SU-DHL-6 (cell line): ENCODE results near the gene CD274.

Source experiments
- H2AFZ ChIP-seq: fragments of 200-600 bp; sonication (generic); 2 replicates; pipeline ENCODE4 v1.6.1; 2014; ENCODE audit warnings: low read depth, mild to moderate bottlenecking, moderate library complexity, mixed read lengths, antibody characterized with exemption, low read length; ENCODE audit not compliant: severe bottlenecking
- H3F3A ChIP-seq: fragments of 200-600 bp; shearing (Covaris generic); 2 replicates; pipeline ENCODE4 v1.6.0; 2016; ENCODE audit warnings: antibody characterized with exemption, mild to moderate bottlenecking; ENCODE audit not compliant: insufficient read depth
- H3K27ac ChIP-seq: fragments of 200-600 bp; sonication (generic); 2 replicates; pipeline ENCODE4 v1.5.1; 2016; ENCODE audit warnings: low read depth, mild to moderate bottlenecking, low read length, moderate library complexity, mixed read lengths
- H3K27me3 ChIP-seq: fragments of 200-600 bp; sonication (generic), shearing (Covaris generic); 2 replicates; pipeline ENCODE4 v1.6.0; 2014; ENCODE audit warnings: mild to moderate bottlenecking, low read length
- H3K36me3 ChIP-seq: fragments of 200-600 bp; sonication (generic); 2 replicates; pipeline ENCODE4 v1.6.1; 2014; ENCODE audit warnings: mild to moderate bottlenecking, low read length, mixed read lengths
- H3K4me2 ChIP-seq: fragments of 300-600, 200-600 bp; shearing (Covaris generic), sonication (generic); 2 replicates; pipeline ENCODE4 v1.6.0; 2014; ENCODE audit warnings: low read length, low read depth, mild to moderate bottlenecking; ENCODE audit not compliant: poor library complexity, severe bottlenecking
- H3K4me3 ChIP-seq: fragments of 200-600 bp; sonication (generic); 2 replicates; pipeline ENCODE4 v1.5.1; 2014; ENCODE audit warnings: antibody characterized with exemption, low read length, mild to moderate bottlenecking, mixed read lengths; ENCODE audit not compliant: insufficient read depth, poor library complexity, severe bottlenecking
- H3K79me2 ChIP-seq: fragments of 200-600 bp; sonication (generic); 2 replicates; pipeline ENCODE4 v1.6.1; 2014; ENCODE audit warnings: mild to moderate bottlenecking, low read length, moderate library complexity; ENCODE audit not compliant: insufficient read depth
- H3K9ac ChIP-seq: fragments of 200-600 bp; sonication (generic); 2 replicates; pipeline ENCODE4 v1.7.0; 2014; ENCODE audit warnings: mild to moderate bottlenecking, low read length
- H3K9me2 ChIP-seq: fragments of 200-600 bp; sonication (generic); replicated peaks from 2 replicates; pipeline ENCODE4 v1.6.1; 2014; ENCODE audit warnings: low read length; ENCODE audit not compliant: insufficient read depth
- H3K9me3 ChIP-seq: fragments of 200-600 bp; sonication (generic); 2 replicates; pipeline ENCODE4 v1.6.1; 2014; ENCODE audit warnings: low read length, mixed read lengths; ENCODE audit not compliant: insufficient read depth
- H4K20me1 ChIP-seq: fragments of 200-600 bp; sonication (generic); 2 replicates; pipeline ENCODE4 v1.6.1; 2014; ENCODE audit warnings: low read depth, mild to moderate bottlenecking, antibody characterized with exemption, low read length, moderate library complexity, mixed read lengths
- CTCF ChIP-seq: fragments of 200-600 bp; sonication (generic); IDR thresholded peaks from one replicate; pipeline ENCODE4 v1.5.1; 2017; ENCODE audit warnings: antibody characterized with exemption, mild to moderate bottlenecking, low read length, moderate library complexity; ENCODE audit not compliant: insufficient read depth, poor library complexity, severe bottlenecking
- EZH2phosphoT487 ChIP-seq: fragments of 200-600 bp; sonication (generic), shearing (Covaris generic); conservative IDR thresholded peaks from 2 replicates; pipeline ENCODE4 v1.6.1; 2018; ENCODE audit warnings: mild to moderate bottlenecking, antibody characterized with exemption, low read length, moderate library complexity, mixed read lengths

CD274 gene

GRCh38 chr9:5422276-5422675, 28.1 kb upstream of the CD274 start:
- Histone ChIP-seq H2AFZ (no peak overlapping the region), H3K4me3 (no peak overlapping the region), H4K20me1 (no peaks in the 10 kb centered on the region), H3K9me2 (no peaks in the 10 kb centered on the region), H3K4me2 (no peak overlapping the region), H3K27me3 (no peaks in the 10 kb centered on the region), H3K9ac (no peak overlapping the region), H3K36me3 (no peaks in the 10 kb centered on the region), H3K79me2 (no peaks in the 10 kb centered on the region), H3F3A (0 out of 2 replicates have a peak, but pooled peaks cover 4% of the 10 kb centered on the region), H3K9me3 (no peaks in the 10 kb centered on the region), H3K27ac (no peak overlapping the region)
- TF ChIP-seq EZH2phosphoT487, result no peak
- TF ChIP-seq CTCF, result no peak

GRCh38 chr9:5425006-5425628, 25.2 kb upstream of the CD274 start:
- no peaks in the 10 kb centered on the region for H3K36me3 ChIP-seq
- H3K4me3 ChIP-seq, result no peak overlapping the region
- H3K4me2 ChIP-seq, result no peak overlapping the region
- no peaks in the 10 kb centered on the region for H3K79me2 ChIP-seq
- TF ChIP-seq CTCF (peak; percentile 62), EZH2phosphoT487 (no peak)
- no peak overlapping the region for H2AFZ ChIP-seq
- no peak overlapping the region for H3K27ac ChIP-seq
- no peaks in the 10 kb centered on the region for H3K9me2 ChIP-seq
- no peaks in the 10 kb centered on the region for H3K27me3 ChIP-seq
- H3F3A ChIP-seq, result 0 out of 2 replicates have a peak, but pooled peaks cover 4% of the 10 kb centered on the region
- H4K20me1 ChIP-seq, result no peaks in the 10 kb centered on the region
- H3K9me3 ChIP-seq, result no peaks in the 10 kb centered on the region
- no peak overlapping the region for H3K9ac ChIP-seq

GRCh38 chr9:5427005-5427404, 23.3 kb upstream of the CD274 start:
- H3K9me2 ChIP-seq, result no peaks in the 10 kb centered on the region
- no peaks in the 10 kb centered on the region for H3K27me3 ChIP-seq
- H3K4me3 ChIP-seq, result no peak overlapping the region
- 0 out of 2 replicates have a peak, but pooled peaks cover 4% of the 10 kb centered on the region for H3F3A ChIP-seq
- no peaks in the 10 kb centered on the region for H3K79me2 ChIP-seq
- no peak overlapping the region for H3K4me2 ChIP-seq
- H3K9ac ChIP-seq, result no peak overlapping the region
- TF ChIP-seq CTCF, result no peak
- no peak for TF ChIP-seq EZH2phosphoT487
- no peaks in the 10 kb centered on the region; the same call in 1 of the 2 replicates for H3K36me3 ChIP-seq
- no peak overlapping the region for H2AFZ ChIP-seq
- no peak overlapping the region for H3K27ac ChIP-seq
- no peaks in the 10 kb centered on the region for H3K9me3 ChIP-seq
- H4K20me1 ChIP-seq, result no peaks in the 10 kb centered on the region
